ENCODE results near the gene BACE2. TPM values are rescaled to one million over a fixed set of nuclear protein-coding genes. Genes with fewer than 3 reads are reported as not detected.

The BACE2 gene
- total and polyA plus RNA-seq, 2 of the 4 experiments (the other 2 are of a cell fraction), result 17.0 to 35.5 TPM

- Histone ChIP-seq H3K4me2 (ENCODE audit: low read depth, low read length) (no peak overlapping the region), H3K56ac (ENCODE audit: extremely low read depth, insufficient read depth, low read length) (no peak overlapping the region), H3K79me1 (ENCODE audit: low read depth in 1 of 2, low read length in 2 of 2) (no peaks in the 10 kb centered on the region), H3K4me1 (ENCODE audit: control insufficient read depth, insufficient read depth, low read length) (no peaks in the 10 kb centered on the region), H2AK9ac (replicated peaks; ENCODE audit: low read depth, low read length, poor library complexity) (no peak overlapping the region), H2BK5ac (ENCODE audit: low read depth, low read length, poor library complexity, severe bottlenecking) (no peak overlapping the region), H3K18ac (ENCODE audit: low read depth, low read length) (no peak overlapping the region), H3K4me3 (ENCODE audit: insufficient read depth, low read depth, low read length) (no peak overlapping the region), H3K14ac (replicated peaks; ENCODE audit: low read depth, low read length) (no peak overlapping the region), H3K9me1 (ENCODE audit: insufficient read depth, low read length) (no peaks in the 10 kb centered on the region), H4K8ac (ENCODE audit: low read depth in 2 of 2, low read length in 2 of 2) (no peak overlapping the region), H2AK5ac (ENCODE audit: low read depth, low read length) (no peak overlapping the region), H4K20me1 (ENCODE audit: insufficient read depth, low read length) (no peaks in the 10 kb centered on the region), H3K36me3 (ENCODE audit: control insufficient read depth, insufficient read depth, low read length) (0 out of 2 replicates have a peak, but pooled peaks cover 2% of the 10 kb centered on the region), H2AFZ (replicated peaks; ENCODE audit: low read length, poor library complexity) (no peak overlapping the region), H3K9me3 (ENCODE audit: control insufficient read depth, insufficient read depth, low read length) (no peaks in the 10 kb centered on the region), H3K9ac (ENCODE audit: low read depth, low read length) (no peak overlapping the region), H3K27me3 (ENCODE audit: control insufficient read depth, insufficient read depth, low read length) (no peaks in the 10 kb centered on the region), H2BK15ac (ENCODE audit: low read depth, low read length) (no peak overlapping the region), H2BK20ac (ENCODE audit: low read depth, low read length) (no peak overlapping the region), H3K27ac (ENCODE audit: insufficient read depth, low read length) (no peak overlapping the region), H4K5ac (ENCODE audit: low read depth, low read length) (no peak overlapping the region), H4K91ac (ENCODE audit: insufficient read depth, low read depth, low read length) (no peak overlapping the region), H3K4ac (ENCODE audit: low read depth, low read length) (no peak overlapping the region), H2BK120ac (ENCODE audit: low read depth, low read length) (no peak overlapping the region), H3K23ac (ENCODE audit: low read depth, low read length) (no peak overlapping the region)
- 81% methylated on average over 2 of the region's 10 CpGs; no CpG with 5 or more reads in 1 of the 2 experiments for WGBS, 2 experiments (ENCODE audit: extremely low coverage in 2 of 2, insufficient read length in 1 of 2)
- TF ChIP-seq ELK1 (IDR thresholded peaks at IDR 0.05; ENCODE audit: borderline replicate concordance, low read depth, low read length) (no peak), MXI1 (IDR thresholded peaks at IDR 0.05; ENCODE audit: borderline replicate concordance, low read depth, low read length) (no peak), FOS (IDR thresholded peaks at IDR 0.05; ENCODE audit: low read depth, low read length) (no peak), RCOR1 (IDR thresholded peaks at IDR 0.05; ENCODE audit: insufficient replicate concordance, low read length) (no peak), USF2 (IDR thresholded peaks at IDR 0.05; ENCODE audit: low read depth, low read length) (no peak), MAFK (IDR thresholded peaks at IDR 0.05; ENCODE audit: low read depth, low read length) (no peak), CHD1 (IDR thresholded peaks at IDR 0.05; ENCODE audit: low read depth, low read length) (no peak), BHLHE40 (IDR thresholded peaks at IDR 0.05; ENCODE audit: low read depth, low read length) (no peak), RFX5 (IDR thresholded peaks at IDR 0.05; ENCODE audit: low read depth, low read length) (no peak), CEBPB (IDR thresholded peaks at IDR 0.05; ENCODE audit: low read depth, low read length) (no peak), NFE2L2 (IDR thresholded peaks at IDR 0.05; ENCODE audit: low read depth, low read length) (no peak), POLR2A (IDR thresholded peaks at IDR 0.05; ENCODE audit: low read depth, low read length) (no peak), CTCF (conservative IDR thresholded peaks at IDR 0.05; ENCODE audit: low read depth, low read length) (no peak), MAZ (IDR thresholded peaks at IDR 0.05; ENCODE audit: borderline replicate concordance, low read depth, low read length) (no peak), SMC3 (IDR thresholded peaks at IDR 0.05; ENCODE audit: low read depth, low read length) (no peak), RAD21 (IDR thresholded peaks at IDR 0.05; ENCODE audit: low read length) (no peak)
- intact Hi-C loops (cut with micrococcal nuclease), result no loop called here
- in situ Hi-C loops (cut with MboI; ENCODE audit: low sequenced_read_pairs), result no loop called here
- ChIA-PET POLR2A (ENCODE audit: unreplicated experiment) (no interaction called here), CTCF (no interaction called here)
- dilution Hi-C loops (cut with HindIII; ENCODE audit: low sequenced_read_pairs, unreplicated experiment), result no loop called here
- no TSS peak for BruUV-seq (replicated peaks)
- DNase-seq (no peak), ATAC-seq (ENCODE audit: low read depth) (no peak)
These were observed 64.1 kb downstream of the BACE2 start for GRCh38 chr21:41232013-41232412.

Data from IMR-90 (cell line).